MM.1S (cell line): ENCODE data around the gene TRA2A.

Experiments used
- CTCF ChIP-seq: fragments of 300-600 bp; sonication (generic); IDR thresholded peaks from 2 replicates; pipeline ENCODE4 v1.5.1; 2016; ENCODE audit warnings: antibody characterized with exemption, low read length, mixed read lengths
- EZH2phosphoT487 ChIP-seq: fragments of 300-600 bp; sonication (generic); IDR thresholded peaks from 2 replicates; pipeline ENCODE4 v1.6.1; 2018; ENCODE audit warnings: antibody characterized with exemption, low read length

- TF ChIP-seq CTCF = no peak
- no peak for TF ChIP-seq EZH2phosphoT487
These were observed 11.2 kb downstream of the TRA2A start for GRCh38 chr7:23520582-23520981.
